Ectodermal cell (in vitro differentiated cells): ENCODE data around the gene KANK2.
A peak's percentile ranks its signal among the peaks of the same experiment; 100 is the strongest.

Source experiments
- H3K27ac ChIP-seq: 2 replicates; pipeline ENCODE4 v1.7.0; 2013; ENCODE audit warnings: mild to moderate bottlenecking, low read depth, low read length; ENCODE audit not compliant: insufficient read depth, poor library complexity, severe bottlenecking
- H3K27me3 ChIP-seq: 2 replicates; pipeline ENCODE4 v1.7.0; 2013; ENCODE audit warnings: mild to moderate bottlenecking, low read length; ENCODE audit not compliant: insufficient read depth, control insufficient read depth, poor library complexity, severe bottlenecking
- H3K36me3 ChIP-seq: one replicate; pipeline ENCODE4 v1.7.0; 2013; ENCODE audit warnings: low read length; ENCODE audit not compliant: control insufficient read depth, insufficient read depth
- H3K4me1 ChIP-seq: one replicate; pipeline ENCODE4 v1.7.0; 2013; ENCODE audit warnings: low read length; ENCODE audit not compliant: control insufficient read depth, insufficient read depth
- H3K4me3 ChIP-seq: 2 replicates; pipeline ENCODE4 v1.7.0; 2013; ENCODE audit warnings: low read depth, low read length, control low read depth; ENCODE audit not compliant: insufficient read depth
- H3K9me3 ChIP-seq: 2 replicates; pipeline ENCODE4 v1.7.0; 2013; ENCODE audit warnings: mild to moderate bottlenecking, low read length, moderate library complexity; ENCODE audit not compliant: control insufficient read depth
- WGBS, 2 experiments: methylation state at CpG; one replicate each; pipeline ENCODE4 v1.1.7; 2013; ENCODE audit warnings: missing lambda C conversion rate in 2 of 2; 5-methylcytosine and 5-hydroxymethylcytosine counted together

KANK2 gene

DNA sequence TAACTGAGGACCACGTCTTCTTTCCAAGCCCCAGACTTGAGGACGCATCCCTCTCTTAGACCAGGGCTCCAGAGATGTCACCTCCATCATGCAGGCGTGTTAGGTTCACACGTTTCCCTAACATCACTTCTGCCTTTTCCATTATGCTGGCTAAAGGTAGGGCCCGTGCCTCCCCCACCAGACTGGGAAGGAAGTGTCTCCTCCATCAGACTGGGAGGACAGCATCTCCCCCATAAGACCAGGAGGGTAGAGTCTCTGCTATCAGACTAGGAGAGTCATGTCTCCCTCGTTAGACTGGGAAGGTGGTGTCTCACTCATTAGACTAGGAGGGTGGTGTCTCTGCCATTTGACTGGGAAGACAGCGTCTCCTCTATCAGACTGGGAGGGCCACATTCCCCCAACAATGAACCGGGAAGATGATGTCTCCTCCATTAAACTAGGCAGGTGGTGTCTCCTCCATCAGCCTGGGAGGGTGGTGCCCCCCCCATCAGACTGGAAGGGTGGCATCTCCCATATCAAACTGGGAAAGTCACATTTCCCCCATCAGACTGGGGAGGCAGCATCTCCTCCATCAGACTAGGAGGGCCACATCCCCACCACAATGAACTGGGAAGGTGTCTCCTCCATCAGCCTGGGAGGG lies 23.7 kb downstream of the KANK2 start:
- Histone ChIP-seq H3K27ac (no peak overlapping the region), H3K4me3 (no peak overlapping the region), H3K9me3 (no peaks in the 10 kb centered on the region), H3K36me3 (peaks cover 16% of the 10 kb centered on the region), H3K27me3 (no peaks in the 10 kb centered on the region), H3K4me1 (no peaks in the 10 kb centered on the region)
- 89% methylated on average over 8 of the region's 8 CpGs for WGBS, 2 experiments

- Histone ChIP-seq H3K9me3 (no peaks in the 10 kb centered on the region), H3K27ac (no peak overlapping the region), H3K36me3 (peaks cover 16% of the 10 kb centered on the region), H3K4me1 (no peaks in the 10 kb centered on the region), H3K27me3 (no peaks in the 10 kb centered on the region), H3K4me3 (no peak overlapping the region)
- 94 to 96% methylated on average over 6 of the region's 6 CpGs for WGBS, 2 experiments
Measured at GRCh38 chr19:11172576-11172975, 24.8 kb downstream of the KANK2 start.

GRCh38 chr19:11171144-11171543 lies 26.2 kb downstream of the KANK2 start:
- H3K4me1 ChIP-seq: no peaks in the 10 kb centered on the region
- 92 to 95% methylated on average over 4 to 5 of the region's 5 CpGs for WGBS, 2 experiments
- no peak overlapping the region for H3K27ac ChIP-seq

DNA sequence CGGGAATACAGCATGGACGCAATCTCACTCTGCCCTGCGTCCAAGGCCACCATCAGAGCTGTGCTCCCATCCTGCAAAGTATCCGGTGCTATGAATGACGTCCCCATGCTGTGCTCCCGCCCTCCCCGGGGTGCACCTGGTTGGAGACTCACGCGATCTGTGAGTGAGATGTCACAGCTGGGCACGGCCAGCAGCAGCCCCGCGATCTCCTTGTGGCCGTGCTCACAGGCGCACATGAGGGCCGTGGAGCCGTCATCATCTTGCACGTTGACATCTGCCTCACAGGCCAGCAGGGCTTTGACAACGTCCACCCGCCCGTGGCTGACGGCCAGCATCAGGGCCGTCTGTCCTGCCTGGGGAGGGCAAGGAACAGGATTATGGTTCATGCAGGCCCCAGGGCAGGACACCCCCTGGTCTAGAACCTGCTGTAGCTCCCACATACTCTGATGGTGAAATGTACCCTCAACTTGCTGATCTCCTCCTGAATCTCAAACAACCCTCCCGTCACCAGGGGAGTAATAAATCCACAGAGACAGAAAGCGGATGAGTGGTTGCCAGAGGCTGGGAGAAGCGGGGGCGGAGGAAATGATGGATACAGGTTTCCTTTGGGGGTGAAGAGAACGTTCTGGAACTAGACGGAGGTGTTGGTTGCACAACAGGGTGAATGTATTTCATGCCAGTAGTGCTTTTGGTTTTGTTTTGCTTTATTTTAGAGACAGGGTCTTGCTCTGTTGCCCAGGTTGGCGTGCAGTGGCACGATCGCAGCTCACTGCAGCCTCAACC lies 27.3 kb downstream of the KANK2 start:
- WGBS, 2 experiments: 95 to 97% methylated on average over 31 of the region's 31 CpGs
- no peaks in the 10 kb centered on the region for H3K4me1 ChIP-seq
- H3K36me3 ChIP-seq: peaks cover 13% of the 10 kb centered on the region
- no peak overlapping the region for H3K4me3 ChIP-seq
- H3K9me3 ChIP-seq: no peaks in the 10 kb centered on the region
- H3K27me3 ChIP-seq: no peaks in the 10 kb centered on the region
- H3K27ac ChIP-seq: no peak overlapping the region

More at GRCh38 chr19:11171144-11171543, 26.2 kb downstream of the KANK2 start:
- Histone ChIP-seq H3K4me3 (no peak overlapping the region), H3K27me3 (no peaks in the 10 kb centered on the region), H3K9me3 (no peaks in the 10 kb centered on the region), H3K36me3 (peaks cover 12% of the 10 kb centered on the region)

GRCh38 chr19:11168568-11168967 lies 28.8 kb downstream of the KANK2 start:
- H3K27me3 ChIP-seq: no peaks in the 10 kb centered on the region
- no peaks in the 10 kb centered on the region for H3K9me3 ChIP-seq
- H3K4me1 ChIP-seq: no peaks in the 10 kb centered on the region
- WGBS, 2 experiments: 85 to 90% methylated on average over 7 of the region's 7 CpGs
- no peak overlapping the region for H3K4me3 ChIP-seq
- H3K27ac ChIP-seq: no peak overlapping the region
- peaks cover 5% of the 10 kb centered on the region for H3K36me3 ChIP-seq

DNA sequence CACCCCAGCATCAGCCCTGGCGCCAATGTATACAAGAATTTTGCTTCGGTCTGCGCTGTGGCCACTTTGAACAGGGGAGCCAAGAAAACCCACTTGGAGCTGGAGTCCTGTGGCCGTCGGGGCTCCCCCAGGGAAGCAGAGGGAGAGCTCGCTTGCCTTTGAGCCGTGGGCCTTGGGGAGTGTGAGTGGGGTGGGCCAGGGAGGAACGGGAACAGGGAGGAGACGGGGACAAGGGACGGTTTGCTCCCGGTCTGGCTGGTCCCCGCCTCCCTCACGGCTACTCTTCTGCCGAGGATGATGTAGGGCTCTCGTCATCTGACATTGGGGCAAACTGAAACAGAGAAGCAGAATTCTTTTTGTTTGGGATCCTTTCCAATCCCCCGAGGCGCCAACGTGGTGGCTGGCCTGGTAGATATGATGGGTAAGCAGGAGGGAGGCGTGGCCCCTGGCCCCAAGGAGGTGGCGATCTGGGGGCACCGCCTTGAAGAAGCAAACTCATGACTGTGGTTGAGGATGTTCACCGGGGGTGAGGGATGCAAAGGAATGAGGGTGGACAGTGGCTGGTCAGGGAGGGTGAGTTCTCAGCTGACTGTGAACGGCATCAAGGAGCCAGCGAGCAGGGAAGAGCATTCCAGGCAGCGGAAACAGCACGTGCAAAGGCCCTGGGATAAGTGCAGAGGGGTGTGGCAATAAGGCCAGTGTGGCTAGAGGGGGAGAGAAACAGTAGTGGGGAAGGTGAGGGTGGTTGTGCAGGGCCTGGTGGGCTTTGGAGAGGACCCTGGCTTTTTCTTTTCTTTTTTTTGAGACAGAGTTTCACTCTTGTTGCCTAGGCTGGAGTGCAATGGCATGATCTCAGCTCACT lies 30.8 kb downstream of the KANK2 start:
- WGBS, 2 experiments: 89 to 90% methylated on average over 26 of the region's 26 CpGs
- Histone ChIP-seq H3K4me3 (no peak overlapping the region), H3K36me3 (peaks cover 4% of the 10 kb centered on the region), H3K4me1 (no peaks in the 10 kb centered on the region), H3K27me3 (no peaks in the 10 kb centered on the region), H3K9me3 (no peaks in the 10 kb centered on the region), H3K27ac (no peak overlapping the region)

DNA sequence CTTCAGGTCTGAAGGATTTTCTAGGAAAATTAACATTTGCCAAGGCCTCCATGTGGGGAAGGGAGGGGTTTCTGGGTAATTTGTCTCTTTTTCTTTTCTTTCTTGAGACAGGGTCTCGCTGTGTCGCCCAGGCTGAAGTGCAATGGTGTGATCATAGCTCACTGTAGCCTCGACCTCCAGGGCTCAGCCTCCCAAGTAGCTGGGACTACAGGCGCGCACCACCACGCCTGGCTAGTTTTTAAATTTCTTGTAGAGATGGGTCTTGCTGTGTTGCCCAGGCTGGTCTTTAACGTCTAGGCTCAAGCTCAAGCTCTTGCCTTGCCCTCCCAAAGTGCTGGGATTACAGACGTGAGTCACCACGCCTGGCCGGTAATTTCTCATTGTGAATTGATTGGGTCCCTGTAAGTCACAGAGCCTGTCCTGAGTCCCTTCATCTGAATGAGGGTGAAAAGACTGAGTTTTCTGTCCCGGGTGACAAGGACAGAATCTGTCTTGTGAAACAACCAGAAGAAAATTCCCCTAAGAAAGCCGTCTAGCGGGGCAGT lies 31.8 kb downstream of the KANK2 start:
- no peaks in the 10 kb centered on the region for H3K27me3 ChIP-seq
- WGBS, 2 experiments: 95% methylated on average over 12 to 13 of the region's 13 CpGs
- H3K9me3 ChIP-seq: no peaks in the 10 kb centered on the region
- no peak overlapping the region for H3K4me3 ChIP-seq
- H3K36me3 ChIP-seq: peaks cover 4% of the 10 kb centered on the region
- H3K27ac ChIP-seq: no peak overlapping the region
- no peaks in the 10 kb centered on the region for H3K4me1 ChIP-seq

DNA sequence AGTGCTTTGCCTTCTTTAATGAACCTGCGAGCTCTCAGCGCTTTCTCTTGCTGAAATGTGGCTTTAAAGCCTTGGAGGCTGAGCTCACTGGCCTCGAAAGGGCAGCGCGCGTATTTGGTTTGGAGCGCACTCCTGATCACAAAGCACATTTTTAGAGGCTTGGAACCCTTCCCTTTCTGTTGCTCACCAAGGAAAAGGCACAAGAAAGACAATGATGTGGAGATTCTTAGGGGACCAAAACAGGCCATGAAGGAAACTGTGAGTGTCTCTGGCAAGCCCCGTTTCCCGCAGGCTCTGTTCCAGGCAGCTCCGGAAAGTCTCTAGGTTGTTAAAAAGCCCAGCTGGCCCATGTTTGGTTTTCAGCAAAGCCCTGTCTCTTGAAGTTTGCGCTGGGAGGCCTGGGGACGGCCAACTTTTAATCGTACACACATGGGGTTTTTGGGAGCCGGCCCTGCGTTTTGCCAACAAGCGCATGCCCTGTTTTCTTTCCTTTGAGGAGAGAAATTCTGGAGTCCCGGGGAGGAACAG lies 32.4 kb downstream of the KANK2 start:
- peaks cover 4% of the 10 kb centered on the region for H3K36me3 ChIP-seq
- 90 to 91% methylated on average over 17 of the region's 17 CpGs for WGBS, 2 experiments

GRCh38 chr19:11164296-11164695 lies 33.0 kb downstream of the KANK2 start:
- Histone ChIP-seq H3K27me3 (no peaks in the 10 kb centered on the region), H3K27ac (no peak overlapping the region), H3K4me3 (no peak overlapping the region), H3K36me3 (peaks cover 4% of the 10 kb centered on the region), H3K4me1 (no peaks in the 10 kb centered on the region), H3K9me3 (no peaks in the 10 kb centered on the region)
- 92 to 94% methylated on average over 10 to 11 of the region's 11 CpGs for WGBS, 2 experiments

More for the DNA sequence above, 32.4 kb downstream of the KANK2 start:
- Histone ChIP-seq H3K9me3 (no peaks in the 10 kb centered on the region), H3K27me3 (no peaks in the 10 kb centered on the region), H3K27ac (peak overlapping the region; percentile 26), H3K4me3 (no peak overlapping the region), H3K4me1 (no peaks in the 10 kb centered on the region)
